Dermis blood vessel endothelial cell (primary cell): Measurements from ENCODE around the gene THBS2. TPM values are rescaled to one million over a fixed set of nuclear protein-coding genes. Genes with fewer than 3 reads are reported as not detected.
"Not testable (repeated sequence)": the region's sequence is repeated elsewhere in the genome, so short reads cannot be mapped to it uniquely, and the experiment has no call there.

Experiments
- DNase-seq: peaks from one replicate; pipeline ENCODE4 v3.0.0; 2010
- total RNA-seq: library from RNA; depleted of rRNA; stranded (reverse); fragments of >200 nt; gene quantifications from 2 replicates; pipeline ENCODE4 v1.2.3, GENCODE V29; 2014

The THBS2 gene
- 0.79 and 2.0 TPM in 2 replicates for total RNA-seq

DNA sequence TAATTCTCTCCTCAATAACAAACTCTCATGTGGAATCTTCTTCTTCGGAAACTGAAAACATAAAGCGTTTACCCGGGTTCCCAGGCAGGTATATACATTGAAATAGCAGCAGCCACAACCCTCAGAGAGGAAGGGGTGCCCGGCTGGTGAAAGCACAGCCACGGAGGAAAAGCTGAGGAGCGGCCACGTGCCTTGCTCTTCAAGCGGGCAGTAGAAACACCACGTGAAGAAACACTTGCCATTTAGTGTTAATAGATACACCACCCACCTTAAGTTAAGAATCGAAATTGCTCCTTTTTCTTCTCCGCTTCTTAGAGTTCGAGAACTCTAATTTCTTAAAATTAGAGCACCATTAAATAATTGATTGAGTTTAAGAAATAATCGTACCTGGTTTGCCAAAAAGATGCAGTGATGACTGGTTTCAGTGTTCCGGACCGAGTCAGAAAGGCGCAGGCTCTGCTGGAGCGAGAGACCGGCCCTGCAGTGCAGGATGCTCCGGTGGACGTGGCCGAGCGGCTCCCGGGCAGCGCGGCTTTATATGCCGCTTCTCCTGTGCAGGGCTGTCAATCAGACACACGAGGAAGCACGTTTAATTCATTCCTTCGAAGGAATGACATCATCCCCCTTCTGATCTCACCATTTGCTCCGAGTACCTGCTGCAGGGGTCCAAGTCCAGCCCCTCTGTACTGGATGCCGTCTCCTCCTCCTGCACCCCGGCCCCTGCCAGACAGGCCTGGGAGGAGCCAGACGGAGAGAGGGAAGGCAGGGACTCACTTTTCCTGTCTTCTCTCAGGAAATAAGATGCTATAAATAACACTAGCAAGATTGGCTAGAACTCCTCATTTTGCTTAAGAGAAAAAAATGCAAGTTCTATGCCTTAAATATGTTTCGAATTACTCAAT is at the start of gene THBS2:
THBS2 (minus strand) TSS at position 510 of the 902 bp plus-strand sequence. CDS start 3,062 bp downstream, outside the sequence.
- no peak for DNase-seq

DNA sequence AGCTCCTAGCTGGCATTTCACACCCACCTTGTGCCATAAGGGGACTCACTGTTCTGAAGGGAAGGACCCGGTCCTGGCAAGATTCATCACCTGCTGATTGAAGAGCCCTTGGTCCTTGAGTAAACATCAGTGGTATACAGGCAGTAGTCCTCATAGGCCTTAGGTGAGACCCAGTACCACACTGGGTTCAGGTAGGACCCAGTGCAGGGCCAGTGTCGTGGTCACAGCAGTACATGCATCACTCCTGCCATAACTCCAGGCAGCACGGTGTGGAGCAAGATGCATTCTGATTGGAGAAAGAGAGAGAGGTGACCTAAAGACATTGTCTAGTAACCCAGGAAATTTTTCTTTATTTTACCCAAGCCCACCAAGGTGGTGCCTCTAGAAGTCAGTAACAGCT is 49.1 kb upstream of the THBS2 start:
- DNase-seq = no peak

DNA sequence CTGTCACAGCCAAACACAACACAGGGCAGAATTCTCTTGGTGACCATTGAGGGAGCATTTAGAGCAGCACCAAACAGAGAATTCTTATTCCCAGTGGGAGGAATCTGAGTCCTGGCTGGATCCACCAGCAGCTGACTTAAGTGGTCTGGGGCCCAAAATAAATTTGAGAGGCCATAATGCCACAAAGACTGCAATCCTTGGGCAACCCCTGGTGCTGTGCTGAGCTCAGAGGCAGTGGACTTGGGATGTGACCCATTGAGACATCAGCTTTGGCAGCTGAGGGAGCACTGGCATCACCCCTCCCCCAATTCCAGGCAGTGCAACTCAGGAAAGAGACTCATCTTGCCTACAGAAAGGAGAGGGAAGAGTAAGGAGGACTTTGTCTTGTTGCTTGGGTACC is 48.6 kb upstream of the THBS2 start:
- no peak for DNase-seq

- no peak for DNase-seq
Measured at GRCh38 chr6:169300916-169301315, 47.3 kb upstream of the THBS2 start.

DNA sequence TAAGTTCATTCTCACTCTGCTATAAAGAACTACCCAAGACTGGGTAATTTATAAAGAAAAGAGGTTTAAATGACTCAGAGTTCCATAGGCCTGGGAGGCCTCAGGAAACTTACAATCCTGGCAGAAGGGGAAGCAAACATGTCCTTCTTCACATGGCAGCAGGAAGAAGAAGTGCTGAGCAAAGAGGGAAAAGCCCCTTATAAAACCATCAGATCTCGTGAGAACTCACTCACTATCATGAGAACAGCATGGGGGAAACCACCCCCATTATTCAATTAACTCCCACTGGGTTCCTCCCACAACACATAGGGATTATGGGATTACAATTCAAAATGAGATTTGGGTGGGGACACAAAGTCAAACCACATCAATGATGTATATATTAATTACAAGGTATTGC is 45.0 kb upstream of the THBS2 start:
- DNase-seq = not testable (repeated sequence)

DNA sequence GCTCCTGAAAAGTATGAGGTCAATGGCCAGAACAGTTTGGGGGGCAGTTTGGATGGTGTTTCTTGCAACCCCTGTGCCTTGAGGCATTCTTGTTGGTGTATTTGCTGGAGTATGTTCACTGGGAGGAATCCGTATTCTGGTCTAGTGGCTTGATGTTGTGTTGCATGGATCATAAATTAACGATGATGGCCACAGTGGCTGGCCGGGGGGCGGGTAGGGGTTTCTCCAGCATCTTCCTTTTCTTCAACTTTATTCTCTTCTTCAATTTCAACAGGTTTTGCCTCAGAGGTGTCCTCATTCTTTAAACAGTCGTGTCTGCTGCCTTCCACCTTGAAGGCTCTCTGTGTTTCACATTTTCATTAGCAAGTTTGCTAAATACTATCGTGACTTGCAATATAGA is 43.0 kb upstream of the THBS2 start:
- DNase-seq = no peak

DNA sequence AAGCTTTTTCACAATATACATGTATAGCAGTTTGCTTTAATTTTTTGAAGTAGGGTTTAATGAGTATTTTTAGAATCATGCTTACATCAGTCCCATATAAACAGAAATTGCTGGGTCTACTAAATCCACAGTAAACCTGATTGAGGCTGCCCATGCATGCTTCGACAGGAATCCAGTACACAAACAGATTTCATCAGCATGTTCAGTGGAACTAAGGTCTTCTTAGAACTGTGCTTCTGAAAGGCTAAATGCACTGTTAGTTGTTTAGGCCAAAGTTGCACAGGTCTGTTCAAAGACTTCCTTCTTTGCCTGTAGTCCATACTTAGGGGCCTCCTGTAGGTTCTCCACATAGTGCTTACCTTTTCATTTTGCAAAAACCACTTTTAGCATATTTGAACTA is 42.5 kb upstream of the THBS2 start:
- no peak for DNase-seq

GRCh38 chr6:169293196-169293595 is 39.5 kb upstream of the THBS2 start:
- no peak for DNase-seq

DNA sequence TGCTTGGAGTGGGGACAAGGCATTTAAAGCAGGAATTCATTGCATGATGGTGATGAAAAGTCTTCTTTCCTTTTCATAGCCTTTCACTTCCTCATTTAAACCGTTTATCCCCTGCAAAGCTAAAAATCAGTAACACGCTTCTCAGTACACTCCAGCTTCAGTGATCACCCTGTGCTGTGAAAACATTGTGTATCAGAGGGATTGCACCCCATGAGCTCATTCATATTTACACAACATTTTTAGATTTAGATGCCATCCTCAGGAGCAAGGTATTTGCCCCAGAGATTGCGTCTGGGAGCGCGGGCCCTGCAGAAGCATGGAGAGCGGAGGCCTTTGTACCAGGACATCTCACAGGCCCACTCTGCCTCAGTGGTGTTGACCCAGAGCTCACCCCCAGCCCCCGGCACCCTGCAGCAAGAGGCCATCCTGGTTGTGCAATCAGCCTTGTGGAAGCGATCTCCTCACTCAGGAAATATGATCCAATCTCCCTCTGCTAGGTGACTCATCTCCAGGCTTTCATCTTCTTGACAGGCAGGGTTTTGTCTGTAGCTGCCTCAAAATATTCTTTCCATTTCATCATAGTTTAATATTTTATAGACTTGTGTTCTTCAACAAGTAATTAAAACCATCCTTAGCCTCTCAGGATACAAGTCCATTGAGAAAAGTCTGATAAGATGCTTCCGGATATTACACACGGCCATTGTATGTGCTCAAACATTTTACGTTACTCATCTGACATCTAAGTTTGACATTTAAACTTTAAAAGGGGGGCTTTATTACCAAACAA is 38.9 kb upstream of the THBS2 start:
- no peak for DNase-seq

DNA sequence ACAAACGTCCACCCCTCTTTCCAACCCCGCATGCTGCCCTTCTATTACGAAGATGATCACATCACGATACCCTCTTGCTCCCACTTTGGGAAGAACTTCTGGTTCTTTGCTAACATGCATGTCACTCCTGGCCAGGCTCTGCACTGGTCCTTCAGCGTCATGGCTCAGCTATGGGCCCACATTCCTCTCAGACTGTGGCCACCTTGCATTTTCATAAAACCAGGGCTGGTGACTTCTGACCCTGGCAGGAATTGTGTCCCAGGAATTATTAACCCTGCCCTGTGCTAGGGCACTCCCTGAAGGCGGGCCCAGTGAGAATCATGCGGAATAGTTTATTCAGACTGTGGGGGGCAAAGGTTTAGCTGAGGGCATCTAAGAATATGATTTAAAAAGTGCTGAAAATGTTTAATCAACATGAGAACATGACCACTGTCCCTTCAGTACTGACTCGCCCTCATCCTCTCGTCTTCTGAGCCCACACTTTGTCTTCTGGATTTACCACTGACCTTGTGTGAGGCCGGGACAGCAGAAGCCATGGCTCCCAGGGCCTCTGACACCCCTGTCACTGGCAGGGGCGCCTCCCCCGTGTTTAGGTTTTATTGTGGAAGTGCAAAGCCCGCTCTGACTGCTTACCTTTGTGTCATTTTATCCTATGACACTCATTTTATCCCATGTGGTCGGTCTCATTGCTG is 38.1 kb upstream of the THBS2 start:
- DNase-seq = no peak

DNA sequence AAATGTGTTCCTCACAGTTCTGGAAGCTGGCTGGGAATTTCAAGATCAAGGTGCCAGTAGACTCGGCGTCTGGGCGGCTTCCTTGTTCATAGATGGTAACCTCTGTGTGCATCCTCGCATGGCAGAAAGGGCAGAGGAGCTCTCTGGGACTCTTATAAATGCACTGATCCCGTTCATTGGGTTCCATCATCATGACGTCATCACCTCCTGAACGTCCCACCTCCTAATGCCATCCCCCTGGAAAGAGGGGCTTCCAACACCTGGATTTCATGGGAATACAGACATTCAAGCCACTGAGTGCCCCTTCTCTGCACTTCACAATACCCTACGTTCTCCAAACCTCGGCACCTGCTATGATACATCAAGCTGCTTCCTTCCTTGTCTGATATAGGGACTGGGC is 37.5 kb upstream of the THBS2 start:
- DNase-seq = no peak

- no peak for DNase-seq
Measured at GRCh38 chr6:169289619-169290339, 36.1 kb upstream of the THBS2 start.

DNA sequence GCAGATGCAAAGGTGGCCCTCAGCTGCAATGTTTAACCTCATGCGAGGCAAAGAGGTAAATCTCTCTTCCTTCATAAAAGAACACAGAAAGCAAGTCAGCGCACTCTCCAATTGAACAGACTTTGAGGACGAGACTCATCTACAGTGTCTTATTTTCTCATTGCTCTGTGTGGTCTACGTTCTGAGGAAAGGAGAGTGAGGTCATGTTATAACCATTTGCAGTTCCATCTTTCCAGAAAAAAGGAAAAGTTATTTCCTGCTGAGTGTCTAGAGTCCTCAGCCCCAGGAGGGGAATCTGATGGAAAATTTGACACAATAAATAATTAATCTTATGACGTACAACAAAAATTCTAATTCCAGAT is 35.6 kb upstream of the THBS2 start:
- DNase-seq = no peak

DNA sequence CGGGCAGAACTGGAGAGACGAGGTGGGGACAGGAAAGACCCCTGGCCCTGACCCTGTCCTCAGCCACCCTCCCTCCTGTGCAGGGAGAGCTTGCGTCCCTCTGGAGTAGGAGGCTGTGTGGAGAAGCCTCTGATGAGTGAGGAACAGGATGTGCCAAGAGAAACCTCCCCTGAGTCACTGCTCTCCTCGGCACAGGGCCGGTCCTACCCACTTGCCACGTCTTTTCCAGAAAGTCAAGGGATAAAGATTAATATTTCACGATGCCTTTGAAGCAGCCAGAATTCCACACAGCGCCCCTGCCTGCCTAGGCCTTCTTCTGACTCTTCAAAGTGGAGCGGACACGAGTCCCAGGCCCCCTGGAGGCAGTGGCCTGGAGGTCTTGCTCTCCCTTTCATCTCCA is 34.9 kb upstream of the THBS2 start:
- no peak for DNase-seq

GRCh38 chr6:169287675-169288074 is 34.0 kb upstream of the THBS2 start:
- DNase-seq = no peak

DNA sequence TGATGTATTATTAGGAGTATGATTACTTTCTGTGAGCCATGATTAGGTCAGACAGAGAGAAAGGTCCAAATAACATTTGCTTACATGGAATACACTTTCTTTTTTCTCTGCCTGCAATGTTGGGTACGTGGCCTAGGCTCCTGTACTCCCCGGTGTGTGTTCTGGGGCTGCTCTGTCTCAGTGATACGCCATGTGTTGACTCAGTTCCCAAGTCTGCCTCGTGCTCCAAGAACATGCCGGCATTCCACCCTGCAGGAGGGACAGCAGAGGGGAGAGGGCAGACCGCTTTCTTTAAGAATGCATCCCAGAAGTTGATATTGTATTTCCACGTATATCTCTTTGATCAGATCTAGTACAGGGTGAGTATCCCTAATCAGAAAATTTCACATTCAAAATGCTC is 33.3 kb upstream of the THBS2 start:
- DNase-seq = no peak

DNA sequence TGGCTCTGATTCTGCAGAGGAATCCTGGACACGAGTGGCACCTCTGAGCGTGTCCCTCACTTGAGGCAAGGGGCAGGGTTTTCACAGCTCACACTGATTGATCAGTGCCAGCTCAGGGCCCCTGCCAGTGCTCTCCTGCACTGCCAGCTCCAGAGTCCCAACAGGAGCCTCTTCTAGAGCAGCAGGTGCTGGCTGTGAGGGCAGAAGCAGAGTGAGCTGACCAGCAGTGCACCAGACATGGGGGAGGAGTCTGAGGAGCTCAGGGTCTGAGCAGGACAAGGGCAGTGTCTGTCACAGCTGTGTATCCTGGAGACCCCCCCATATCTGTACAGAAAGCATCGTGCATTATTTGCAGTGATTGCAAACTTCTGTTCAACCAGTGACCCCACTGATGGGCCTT is 31.5 kb upstream of the THBS2 start:
- DNase-seq = no peak

DNA sequence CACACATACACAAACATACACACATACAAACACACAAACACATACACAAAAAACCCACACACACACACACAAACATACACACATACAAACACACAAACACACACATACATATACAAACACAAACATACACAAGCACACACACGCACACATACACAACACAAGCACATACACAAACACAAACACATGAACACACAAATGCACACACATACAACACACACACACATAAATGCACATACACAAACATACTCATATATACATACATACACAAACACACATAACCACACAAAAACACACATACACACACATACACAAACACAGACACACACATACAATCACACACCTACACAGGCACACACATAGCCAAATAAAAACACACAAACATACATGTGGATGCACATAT is 30.3 kb upstream of the THBS2 start:
- no peak for DNase-seq

DNA sequence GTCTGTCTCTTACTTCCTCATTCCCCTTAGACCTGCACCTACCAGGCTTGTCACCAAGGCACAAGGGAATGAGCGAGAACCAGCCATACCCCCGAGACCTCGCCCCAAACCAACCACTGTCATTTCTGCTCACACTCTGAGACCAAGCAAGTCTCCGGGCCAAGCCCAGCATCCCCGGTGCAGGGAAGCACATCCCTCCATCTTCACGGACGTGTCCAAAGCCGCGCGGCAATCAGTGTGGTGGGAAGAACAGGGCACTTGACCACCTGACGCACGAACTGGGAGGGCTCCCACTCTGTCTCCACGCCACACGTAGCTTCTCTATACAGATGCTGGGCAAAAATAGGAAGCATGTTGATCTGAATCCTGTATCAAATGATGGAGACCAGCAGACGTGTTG is 28.4 kb upstream of the THBS2 start:
- DNase-seq = no peak

- DNase-seq = no peak
Measured at GRCh38 chr6:169277619-169278018, 24.0 kb upstream of the THBS2 start.

- DNase-seq = no peak
Measured at GRCh38 chr6:169274781-169275180, 21.1 kb upstream of the THBS2 start.

- no peak for DNase-seq
Measured at GRCh38 chr6:169273511-169273910, 19.9 kb upstream of the THBS2 start.

- no peak for DNase-seq
Measured at GRCh38 chr6:169271877-169272216, 18.2 kb upstream of the THBS2 start.
